HCT116 (cell line): ENCODE results near the gene CD7.

Experiments used
- ELF1 ChIP-seq: IDR thresholded peaks from 2 replicates; pipeline ENCODE4 v1.6.1; 2012; ENCODE audit warnings: low read depth, borderline replicate concordance
- EZH2 ChIP-seq: fragments of 200-600 bp; sonication (generic); IDR thresholded peaks from 2 replicates; pipeline ENCODE4 v1.6.1; 2017; ENCODE audit warnings: antibody characterized with exemption, mixed run types
- EZH2phosphoT487 ChIP-seq: fragments of 200-600 bp; IDR thresholded peaks from 2 replicates; pipeline ENCODE4 v1.6.1; 2018; ENCODE audit warnings: antibody characterized with exemption, borderline replicate concordance
- POLR2A ChIP-seq: IDR thresholded peaks from 2 replicates; pipeline ENCODE4 v1.7.0; 2011; ENCODE audit warnings: borderline replicate concordance; ENCODE audit not compliant: insufficient read depth, insufficient read length; ENCODE audit errors: extremely low read depth
- POLR2AphosphoS5 ChIP-seq: IDR thresholded peaks from 2 replicates; pipeline ENCODE4 v1.6.1; 2011; ENCODE audit warnings: mild to moderate bottlenecking, low read depth, low read length, moderate library complexity
- RAD21 ChIP-seq: IDR thresholded peaks from 2 replicates; pipeline ENCODE4 v1.6.1; 2012; ENCODE audit warnings: low read depth, mild to moderate bottlenecking
- REST ChIP-seq: IDR thresholded peaks from 2 replicates; pipeline ENCODE4 v1.6.1; 2012; ENCODE audit warnings: low read depth
- SIN3A ChIP-seq: IDR thresholded peaks from 2 replicates; pipeline ENCODE4 v1.6.1; 2012; ENCODE audit warnings: low read depth
- TCF7L2 ChIP-seq: IDR thresholded peaks from 2 replicates; pipeline ENCODE4 v1.7.0; 2011; ENCODE audit warnings: borderline replicate concordance, inconsistent platforms; ENCODE audit not compliant: insufficient read depth, insufficient read length; ENCODE audit errors: extremely low read depth
- YY1 ChIP-seq: IDR thresholded peaks from 2 replicates; pipeline ENCODE4 v1.6.1; 2011; ENCODE audit warnings: low read length, low read depth, moderate library complexity, mild to moderate bottlenecking; ENCODE audit not compliant: insufficient replicate concordance; ENCODE audit errors: extremely low read depth
- ZNF274 ChIP-seq: fragments of 200-500 bp; sonication (Bioruptor generic); IDR thresholded peaks from 2 replicates; pipeline ENCODE4 v1.6.1; 2014; ENCODE audit warnings: mild to moderate bottlenecking, low read depth, low read length, inconsistent platforms
- TF ChIP-seq, protein P1 (sequence below), 3 experiments: fragments of 200-600 bp in 1 of 3; sonication (generic) in 1 of 3; IDR thresholded peaks in 2 of 3; conservative IDR thresholded peaks in 1 of 3; 2 replicates each; pipeline ENCODE4 v1.5.1; 2012 to 2017; ENCODE audit warnings: low read depth in 2 of 3, low read length in 2 of 3, antibody characterized with exemption in 1 of 3, borderline replicate concordance in 1 of 3, control low read depth in 1 of 3, mild to moderate bottlenecking in 1 of 3, mixed read lengths in 1 of 3, mixed run types in 1 of 3, moderate library complexity in 1 of 3; ENCODE audit not compliant: insufficient read depth in 1 of 3
- TF ChIP-seq, protein P2 (sequence below): IDR thresholded peaks from 2 replicates; pipeline ENCODE4 v1.6.1; 2012
- TF ChIP-seq, protein P3 (sequence below): IDR thresholded peaks from 2 replicates; pipeline ENCODE4 v1.6.1; 2011; ENCODE audit warnings: mild to moderate bottlenecking, low read length, moderate library complexity; ENCODE audit not compliant: insufficient replicate concordance; ENCODE audit errors: extremely low read depth

DNA sequence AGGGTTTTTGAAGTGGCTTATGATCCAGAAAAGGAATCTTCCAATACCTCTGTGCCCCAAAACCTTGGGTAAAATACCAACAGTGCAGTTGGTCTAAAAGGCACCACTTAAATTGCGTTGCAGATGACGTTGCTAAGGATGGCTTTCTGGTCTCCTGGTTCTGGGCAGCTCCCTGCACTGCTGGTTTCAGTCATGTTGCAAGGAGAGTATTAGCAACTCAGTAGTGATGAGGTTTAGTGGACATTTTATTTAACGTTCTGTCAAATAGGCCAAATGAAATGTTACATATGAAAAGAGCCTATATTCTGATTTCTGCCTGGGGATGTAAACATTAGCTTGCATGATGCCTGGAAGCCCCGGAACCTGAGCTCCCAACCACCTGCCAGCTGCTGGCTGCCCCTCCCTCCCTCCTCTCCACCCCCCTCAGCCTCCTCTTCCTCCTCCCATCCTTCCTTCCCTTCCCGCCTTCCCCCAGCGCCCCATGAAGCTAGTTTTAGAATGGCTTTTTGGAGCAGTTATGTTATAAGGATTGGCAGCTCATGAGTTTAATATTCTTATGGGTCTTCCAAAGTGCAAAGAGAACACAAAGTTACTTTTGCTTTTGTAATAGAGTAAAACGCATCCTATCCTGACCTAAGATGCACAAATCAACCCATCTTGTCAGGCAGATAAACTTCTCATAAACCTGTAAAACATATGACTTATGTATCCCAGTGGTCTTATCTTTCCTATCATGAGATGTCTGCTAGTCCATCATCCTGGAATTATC is 20.7 kb downstream of the CD7 start:
- TF ChIP-seq, protein P1, sequence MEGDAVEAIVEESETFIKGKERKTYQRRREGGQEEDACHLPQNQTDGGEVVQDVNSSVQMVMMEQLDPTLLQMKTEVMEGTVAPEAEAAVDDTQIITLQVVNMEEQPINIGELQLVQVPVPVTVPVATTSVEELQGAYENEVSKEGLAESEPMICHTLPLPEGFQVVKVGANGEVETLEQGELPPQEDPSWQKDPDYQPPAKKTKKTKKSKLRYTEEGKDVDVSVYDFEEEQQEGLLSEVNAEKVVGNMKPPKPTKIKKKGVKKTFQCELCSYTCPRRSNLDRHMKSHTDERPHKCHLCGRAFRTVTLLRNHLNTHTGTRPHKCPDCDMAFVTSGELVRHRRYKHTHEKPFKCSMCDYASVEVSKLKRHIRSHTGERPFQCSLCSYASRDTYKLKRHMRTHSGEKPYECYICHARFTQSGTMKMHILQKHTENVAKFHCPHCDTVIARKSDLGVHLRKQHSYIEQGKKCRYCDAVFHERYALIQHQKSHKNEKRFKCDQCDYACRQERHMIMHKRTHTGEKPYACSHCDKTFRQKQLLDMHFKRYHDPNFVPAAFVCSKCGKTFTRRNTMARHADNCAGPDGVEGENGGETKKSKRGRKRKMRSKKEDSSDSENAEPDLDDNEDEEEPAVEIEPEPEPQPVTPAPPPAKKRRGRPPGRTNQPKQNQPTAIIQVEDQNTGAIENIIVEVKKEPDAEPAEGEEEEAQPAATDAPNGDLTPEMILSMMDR (IDR thresholded peaks at IDR 0.05 in 2 of 3, conservative IDR thresholded peaks at IDR 0.05 in 1 of 3; ENCODE audit: borderline replicate concordance in 1 of 3, insufficient read depth in 1 of 3, low read depth in 2 of 3, low read length in 2 of 3): no peak
- TF ChIP-seq SIN3A (no peak), POLR2AphosphoS5 (no peak), ELF1 (no peak), POLR2A (no peak), EZH2 (no peak), TCF7L2 (no peak), ZNF274 (no peak), REST (no peak), YY1 (no peak), EZH2phosphoT487 (no peak), RAD21 (no peak)
- TF ChIP-seq, protein P2, sequence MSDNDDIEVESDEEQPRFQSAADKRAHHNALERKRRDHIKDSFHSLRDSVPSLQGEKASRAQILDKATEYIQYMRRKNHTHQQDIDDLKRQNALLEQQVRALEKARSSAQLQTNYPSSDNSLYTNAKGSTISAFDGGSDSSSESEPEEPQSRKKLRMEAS: no peak
- TF ChIP-seq, protein P3, sequence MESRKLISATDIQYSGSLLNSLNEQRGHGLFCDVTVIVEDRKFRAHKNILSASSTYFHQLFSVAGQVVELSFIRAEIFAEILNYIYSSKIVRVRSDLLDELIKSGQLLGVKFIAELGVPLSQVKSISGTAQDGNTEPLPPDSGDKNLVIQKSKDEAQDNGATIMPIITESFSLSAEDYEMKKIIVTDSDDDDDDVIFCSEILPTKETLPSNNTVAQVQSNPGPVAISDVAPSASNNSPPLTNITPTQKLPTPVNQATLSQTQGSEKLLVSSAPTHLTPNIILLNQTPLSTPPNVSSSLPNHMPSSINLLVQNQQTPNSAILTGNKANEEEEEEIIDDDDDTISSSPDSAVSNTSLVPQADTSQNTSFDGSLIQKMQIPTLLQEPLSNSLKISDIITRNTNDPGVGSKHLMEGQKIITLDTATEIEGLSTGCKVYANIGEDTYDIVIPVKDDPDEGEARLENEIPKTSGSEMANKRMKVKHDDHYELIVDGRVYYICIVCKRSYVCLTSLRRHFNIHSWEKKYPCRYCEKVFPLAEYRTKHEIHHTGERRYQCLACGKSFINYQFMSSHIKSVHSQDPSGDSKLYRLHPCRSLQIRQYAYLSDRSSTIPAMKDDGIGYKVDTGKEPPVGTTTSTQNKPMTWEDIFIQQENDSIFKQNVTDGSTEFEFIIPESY: no peak
